Measurements from ENCODE around the gene ZNF133. TPM values are rescaled to one million over a fixed set of nuclear protein-coding genes. Genes with fewer than 3 reads are reported as not detected.
A peak's percentile ranks its signal among the peaks of the same experiment; 100 is the strongest.

ZNF133 gene
- total RNA-seq, 1 experiment from 2014 or later, result 8.2 TPM

DNA sequence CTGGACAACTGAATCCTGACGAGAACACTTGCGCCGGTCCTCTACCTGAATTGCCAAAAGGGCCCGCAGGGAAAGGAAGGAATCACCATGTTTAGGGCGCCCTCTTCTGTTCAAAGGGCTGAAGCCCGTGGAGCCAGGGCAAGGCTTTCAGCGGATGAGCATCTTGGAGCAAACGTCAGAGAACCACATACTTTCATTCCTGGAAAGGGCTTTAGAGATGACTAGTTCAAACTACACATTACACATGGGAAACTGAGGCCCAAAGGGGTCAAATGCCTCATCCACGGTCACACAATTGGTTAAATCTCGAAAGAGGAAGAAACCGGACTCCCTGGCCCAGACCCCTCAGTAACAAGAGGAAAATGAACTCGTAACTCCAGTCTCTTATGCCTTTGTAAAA, 11.5 kb upstream of the ZNF133 start:
- in situ Hi-C loops (cut with HindIII; ENCODE audit: low pct_unique_long_range_greater_than_20kb, low sequenced_read_pairs) (no loop called here), intact Hi-C loops (cut with micrococcal nuclease; ENCODE audit: unreplicated experiment) (loop anchor here (10.0 kb wide), 2 partner anchors 112 to 222 kb away; partner anchors contain the start of gene OVOL2)
- Histone ChIP-seq H3K4me3 (ENCODE audit: low read depth in 2 of 2, low read length in 2 of 2) (no peak overlapping the region; a peak in 1 of 4 replicates), H3K27ac (ENCODE audit: low read length) (no peak overlapping the region), H3K9me3 (ENCODE audit: control insufficient read depth, insufficient read depth, low read depth, low read length) (no peaks in the 10 kb centered on the region), H3K4me1 (ENCODE audit: control insufficient read depth, insufficient read depth, low read length) (peaks cover 6% of the 10 kb centered on the region; the same call in 1 of the 2 replicates), H3K27me3 (ENCODE audit: control insufficient read depth, insufficient read depth, low read length) (peaks cover 9% of the 10 kb centered on the region; the same call in 1 of the 2 replicates), H3K36me3 (ENCODE audit: control insufficient read depth, insufficient read depth, low read length) (no peaks in the 10 kb centered on the region)
- BruUV-seq (replicated peaks), result no TSS peak
- DNase-seq (ENCODE audit: low read depth, low spot score) (peak; percentile 55), ATAC-seq (peak; percentile 96)
- POLR2A ChIA-PET, result no interaction called here
- CTCF ChIA-PET, result no interaction called here
- TF ChIP-seq CTCF (IDR thresholded peaks at IDR 0.05) (peak; percentile 92), REST (IDR thresholded peaks at IDR 0.05; ENCODE audit: insufficient read depth in 1 of 2, low read depth in 2 of 2, low read length in 1 of 2) (no peak)

DNA sequence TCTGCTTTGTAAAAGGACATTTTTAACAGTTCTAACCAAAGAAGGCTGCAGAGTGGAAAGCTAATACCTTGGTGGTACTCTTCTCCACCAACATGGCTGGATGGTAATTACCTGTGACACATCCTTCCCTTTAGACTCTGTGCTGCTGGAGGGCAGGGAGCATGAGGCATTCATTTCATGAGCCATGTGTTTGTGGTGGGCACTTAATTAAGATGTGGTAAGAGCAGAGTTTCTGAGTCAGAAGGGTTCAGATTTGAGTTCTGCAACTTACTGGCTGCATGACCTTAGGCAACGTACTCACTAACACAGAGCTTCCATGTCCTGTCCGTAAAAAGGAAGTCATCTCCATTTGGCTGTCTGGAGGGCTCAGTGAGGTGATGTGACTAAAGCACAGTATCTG, 9.1 kb upstream of the ZNF133 start:
- intact Hi-C loops (cut with micrococcal nuclease; ENCODE audit: unreplicated experiment) (loop anchor here (10.0 kb wide), 2 partner anchors 114 to 224 kb away; partner anchors contain the start of gene OVOL2), in situ Hi-C loops (cut with HindIII; ENCODE audit: low pct_unique_long_range_greater_than_20kb, low sequenced_read_pairs) (no loop called here)
- Histone ChIP-seq H3K4me3 (ENCODE audit: low read depth in 2 of 2, low read length in 2 of 2) (no peak overlapping the region), H3K36me3 (ENCODE audit: control insufficient read depth, insufficient read depth, low read length) (no peaks in the 10 kb centered on the region), H3K9me3 (ENCODE audit: control insufficient read depth, insufficient read depth, low read depth, low read length) (no peaks in the 10 kb centered on the region), H3K27ac (ENCODE audit: low read length) (no peak overlapping the region), H3K4me1 (ENCODE audit: control insufficient read depth, insufficient read depth, low read length) (peaks cover 6% of the 10 kb centered on the region; the same call in 1 of the 2 replicates), H3K27me3 (ENCODE audit: control insufficient read depth, insufficient read depth, low read length) (peaks cover 15% of the 10 kb centered on the region; the same call in 1 of the 2 replicates)
- no peak for TF ChIP-seq CTCF (IDR thresholded peaks at IDR 0.05)
- TF ChIP-seq REST (IDR thresholded peaks at IDR 0.05; ENCODE audit: insufficient read depth in 1 of 2, low read depth in 2 of 2, low read length in 1 of 2), result no peak
- no peak for TF ChIP-seq TCF7L2 (IDR thresholded peaks at IDR 0.05; ENCODE audit: low read depth, low read length)
- TF ChIP-seq SIN3A (IDR thresholded peaks at IDR 0.05; ENCODE audit: borderline replicate concordance, insufficient read depth, low read depth, low read length), result no peak
- no peak for TF ChIP-seq POLR2AphosphoS5 (IDR thresholded peaks at IDR 0.05; ENCODE audit: low read depth, low read length)
- CTCF ChIA-PET, result no interaction called here
- DNase-seq (ENCODE audit: low read depth, low spot score), result no peak
- no TSS peak for BruUV-seq (replicated peaks)
- POLR2A ChIA-PET, result no interaction called here
- ATAC-seq, result no peak

Measured in Panc1 (cell line).